T-cell (primary cell): ENCODE measurements around the gene PLK3. TPM values are rescaled to one million over a fixed set of nuclear protein-coding genes. Genes with fewer than 3 reads are reported as not detected.
A peak's percentile ranks its signal among the peaks of the same experiment; 100 is the strongest.
"Not testable (repeated sequence)": the region's sequence is repeated elsewhere in the genome, so short reads cannot be mapped to it uniquely, and the experiment has no call there.

ENCODE experiments used
- ATAC-seq, 4 experiments: fragments of 200-7000 bp in 3 of 4; fragments of 150-1000 bp in 1 of 4; cut with Tn5 transposase; replicated peaks in 1 of 4; 1 replicate in 3 of 4; 2 replicates in 1 of 4; pipeline ENCODE4 v1.10.0; 2021; ENCODE audit warnings: moderate library complexity in 3 of 4, mild to moderate bottlenecking in 2 of 4, moderate number of reproducible peaks in 1 of 4
- CTCF ChIA-PET, 2 donors: fragments of 300-600 bp; sonication (Branson Sonifier 250); formaldehyde crosslinking; loops; one replicate each; lab custom pipeline; 2022; ENCODE audit warnings: antibody characterized with exemption in 2 of 2; lab: Charles Lee
- POLR2A ChIA-PET, 2 donors: fragments of 300-600 bp; sonication (Branson Sonifier 250); formaldehyde crosslinking; loops; one replicate each; lab custom pipeline; 2022; ENCODE audit warnings: antibody characterized with exemption in 2 of 2; lab: Charles Lee
- DNase-seq, 35 experiments: peaks; one replicate each; pipeline versions ENCODE4 v3.0.0 to v3.0.0-alpha.2; 2013 to 2023
- H3K27ac ChIP-seq: one replicate; pipeline ENCODE4 v1.5.1; 2013; ENCODE audit warnings: low read length
- H3K27me3 ChIP-seq, 2 experiments: replicated peaks in 1 of 2; 1 replicate in 1 of 2; 2 replicates in 1 of 2; pipeline versions ENCODE4 v1.6.1 to v1.7.0; 2013; ENCODE audit warnings: low read length in 1 of 2, mixed read lengths in 1 of 2; ENCODE audit not compliant: control insufficient read depth in 2 of 2, insufficient read depth in 2 of 2; ENCODE audit errors: extremely low read depth in 1 of 2
- H3K36me3 ChIP-seq, 2 donors: 1 replicate in 1 of 2; 2 replicates in 1 of 2; pipeline versions ENCODE4 v1.6.1 to v1.7.0; 2013; ENCODE audit warnings: low read length in 1 of 2; ENCODE audit not compliant: control insufficient read depth in 2 of 2, insufficient read depth in 1 of 2; ENCODE audit errors: extremely low read depth in 1 of 2
- H3K4me1 ChIP-seq, 2 experiments: 1 replicate in 1 of 2; 2 replicates in 1 of 2; pipeline versions ENCODE4 v1.6.1 to v1.7.0; 2013; ENCODE audit warnings: low read length in 2 of 2, mixed read lengths in 1 of 2; ENCODE audit not compliant: insufficient read depth in 2 of 2, control insufficient read depth in 1 of 2; ENCODE audit errors: extremely low read depth in 1 of 2
- H3K4me3 ChIP-seq, 2 donors: 1 replicate in 1 of 2; 2 replicates in 1 of 2; pipeline versions ENCODE4 v1.5.1 to v1.7.0; 2013; ENCODE audit warnings: mild to moderate bottlenecking in 2 of 2, low read length in 1 of 2, moderate library complexity in 1 of 2; ENCODE audit not compliant: control insufficient read depth in 1 of 2; ENCODE audit errors: extremely low read depth in 1 of 2
- H3K9me3 ChIP-seq: 2 replicates; pipeline ENCODE4 v1.7.0; 2013
- H3K27ac Mint-ChIP-seq, 2 donors: one replicate each; pipeline ENCODE4 v1.8.0; 2020 to 2021; ENCODE audit warnings: mild to moderate bottlenecking in 2 of 2, mixed read lengths in 2 of 2
- H3K27me3 Mint-ChIP-seq, 2 donors: one replicate each; pipeline ENCODE4 v1.8.0; 2021 to 2022; ENCODE audit warnings: mixed read lengths in 2 of 2
- H3K36me3 Mint-ChIP-seq: one replicate; pipeline ENCODE4 v1.8.0; 2021; ENCODE audit warnings: mixed read lengths
- H3K4me1 Mint-ChIP-seq, 3 donors: one replicate each; pipeline ENCODE4 v1.8.0; 2020 to 2022; ENCODE audit warnings: mixed read lengths in 3 of 3, mild to moderate bottlenecking in 1 of 3
- H3K4me3 Mint-ChIP-seq, 3 donors: one replicate each; pipeline ENCODE4 v1.8.0; 2020 to 2022; ENCODE audit warnings: mild to moderate bottlenecking in 3 of 3, mixed read lengths in 3 of 3, moderate library complexity in 3 of 3
- H3K9me3 Mint-ChIP-seq, 3 donors: one replicate each; pipeline ENCODE4 v1.8.0; 2020 to 2022; ENCODE audit warnings: mixed read lengths in 3 of 3
- WGBS: methylation state at CpG from one replicate; pipeline ENCODE4 v1.1.5; 2013; ENCODE audit warnings: missing lambda C conversion rate; ENCODE audit not compliant: insufficient coverage; 5-methylcytosine and 5-hydroxymethylcytosine counted together
- total RNA-seq, 35 experiments: library from RNA in 6 of 35; stranded (reverse) in 6 of 35; fragments of 120-200 nt in 1 of 35; gene quantifications; one replicate each; pipeline versions ENCODE4 v1.2.1 to v1.2.4 and lab custom pipeline; 2013 to 2026

The PLK3 gene
- total RNA-seq, 5 donors from 2014 or later (not counting 1 experiment from before 2014, with no cell fraction given) = 124 to 453 (median 136) TPM

DNA sequence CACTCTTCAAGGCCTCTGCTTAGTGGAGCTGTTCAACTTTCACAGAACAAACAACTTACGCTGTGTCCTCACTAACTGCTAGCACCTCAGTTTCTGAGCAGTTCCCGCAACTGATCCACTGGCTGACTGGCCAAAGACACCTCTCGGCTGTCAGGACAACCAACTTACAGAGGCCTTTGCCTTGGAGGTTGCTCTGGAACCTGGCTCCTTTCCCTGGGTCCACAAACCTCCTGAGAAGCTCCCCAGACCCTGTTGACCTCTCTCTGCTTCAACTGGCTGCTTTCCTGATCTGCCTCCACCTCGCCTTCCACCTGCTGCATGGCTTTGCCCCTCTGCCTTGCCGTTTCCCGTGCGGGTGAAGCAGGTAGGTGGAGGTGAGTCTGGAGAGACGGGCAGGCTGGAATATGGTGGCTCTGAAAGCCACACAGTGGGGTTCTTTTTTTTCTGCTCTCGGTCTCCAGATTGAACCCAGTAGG lies 21.1 kb downstream of the PLK3 start:
- no peak for DNase-seq
- POLR2A ChIA-PET = interaction anchor here in 1 of 2 donors (0.5 to 1.2 kb wide), 3 partner anchors 21 to 99 kb away, joined by 4 to 5 read pairs (median 4); partner anchors contain the start of gene PLK3
- peaks cover 31 to 39% (median 34%) of the 10 kb centered on the region in 3 donors for H3K4me1 Mint-ChIP-seq

DNA sequence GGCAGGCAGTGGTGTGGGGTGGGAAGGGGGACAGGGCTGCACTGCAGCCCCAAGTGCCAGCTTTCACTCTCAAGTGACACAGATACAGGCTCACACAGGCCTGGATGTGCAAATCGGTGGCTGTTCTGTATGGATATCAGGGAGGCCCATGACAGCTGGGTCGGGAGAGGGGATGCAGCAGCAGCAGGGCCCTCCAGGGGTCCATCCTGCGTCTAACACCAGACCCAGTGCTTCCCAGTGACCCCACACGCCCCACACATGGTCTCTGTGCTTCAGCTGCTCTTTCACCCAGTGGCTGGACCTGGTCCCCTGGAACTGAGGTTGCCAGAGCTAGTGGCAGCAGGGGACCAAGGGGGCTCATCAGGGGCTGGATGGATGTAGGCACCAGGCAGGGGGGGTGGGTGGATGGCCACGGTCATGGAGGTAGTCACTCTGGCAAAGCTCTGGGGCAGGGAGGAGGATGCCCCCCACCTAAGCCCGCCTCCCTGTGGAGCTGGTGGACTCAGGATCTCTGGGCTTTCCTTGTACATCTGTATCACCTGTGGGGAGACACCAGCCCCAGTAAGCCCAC lies 22.0 kb downstream of the PLK3 start:
- Histone ChIP-seq H3K4me1 (peaks cover 10 to 27% of the 10 kb centered on the region in 2 experiments), H3K4me3 (no peak overlapping the region), H3K36me3 (no peaks in the 10 kb centered on the region), H3K27ac (no peak overlapping the region), H3K27me3 (peaks cover 0 to 6% of the 10 kb centered on the region in 2 experiments), H3K9me3 (no peaks in the 10 kb centered on the region)
- POLR2A ChIA-PET = interaction anchor here (0.5 to 1.1 kb wide), 2 partner anchors 22 to 285 kb away, joined by 4 read pairs; partner anchors contain the start of gene PLK3 (in 1 of the 2)
- no peaks in the 10 kb centered on the region for H3K36me3 Mint-ChIP-seq
- no peak for DNase-seq
- peak overlapping the region in 1 of 2 donors; percentile 100 for H3K27ac Mint-ChIP-seq
- WGBS = 83% methylated on average over 4 of the region's 6 CpGs
- H3K4me1 Mint-ChIP-seq = peaks cover 31 to 39% (median 34%) of the 10 kb centered on the region in 3 donors
- H3K27me3 Mint-ChIP-seq = no peaks in the 10 kb centered on the region
- no peaks in the 10 kb centered on the region for H3K9me3 Mint-ChIP-seq
- no peak overlapping the region for H3K4me3 Mint-ChIP-seq
- no peak for ATAC-seq
- CTCF ChIA-PET = no interaction called here

More for the DNA sequence above, 21.1 kb downstream of the PLK3 start:
- CTCF ChIA-PET = interaction anchor here (0.5 to 0.8 kb wide), 3 partner anchors 12 to 21 kb away, joined by 3 to 4 read pairs (median 3); partner anchors contain the start of gene PLK3 (in 1 of the 2)
- no peaks in the 10 kb centered on the region for H3K36me3 Mint-ChIP-seq
- Histone ChIP-seq H3K4me1 (peaks cover 10 to 27% of the 10 kb centered on the region in 2 experiments), H3K9me3 (no peaks in the 10 kb centered on the region), H3K36me3 (no peaks in the 10 kb centered on the region), H3K4me3 (no peak overlapping the region), H3K27me3 (no peaks in the 10 kb centered on the region), H3K27ac (no peak overlapping the region)
- no peaks in the 10 kb centered on the region for H3K9me3 Mint-ChIP-seq
- no peaks in the 10 kb centered on the region for H3K27me3 Mint-ChIP-seq
- ATAC-seq = no peak
- 89% methylated on average over 3 of the region's 9 CpGs for WGBS
- H3K27ac Mint-ChIP-seq = peak overlapping the region; percentile 100
- H3K4me3 Mint-ChIP-seq = peak overlapping the region; percentile 84 to 96 (median 95)

DNA sequence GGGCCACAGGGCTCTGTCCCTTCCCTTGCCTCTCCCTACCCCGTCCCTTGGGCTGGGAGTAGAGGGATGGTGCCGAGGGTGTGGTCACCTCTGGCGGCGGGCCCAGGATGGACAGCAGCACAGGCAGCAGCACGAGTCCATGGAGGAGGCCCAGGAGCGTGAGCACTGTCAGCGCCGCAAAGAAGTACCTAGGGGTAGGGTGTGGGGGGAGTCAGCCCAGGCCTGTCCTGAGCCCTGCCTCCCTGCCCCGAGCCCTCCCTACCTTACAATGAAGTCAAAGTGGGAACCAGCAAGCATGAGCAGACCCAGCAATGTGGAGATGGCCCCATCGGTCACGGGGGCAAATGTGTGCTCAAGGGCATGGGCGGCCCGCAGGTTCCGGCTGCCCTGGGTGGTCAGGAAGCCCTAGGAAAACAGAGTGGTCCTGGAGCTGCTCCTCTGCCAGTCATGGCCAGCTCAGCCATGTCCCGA lies 22.8 kb downstream of the PLK3 start:
- Mint-ChIP-seq H3K27me3 (no peaks in the 10 kb centered on the region), H3K4me1 (peaks cover 26 to 35% (median 29%) of the 10 kb centered on the region in 3 donors), H3K4me3 (no peak overlapping the region), H3K9me3 (no peaks in the 10 kb centered on the region), H3K27ac (no peak overlapping the region), H3K36me3 (no peaks in the 10 kb centered on the region)
- Histone ChIP-seq H3K27ac (no peak overlapping the region), H3K36me3 (no peaks in the 10 kb centered on the region), H3K9me3 (no peaks in the 10 kb centered on the region), H3K4me1 (peaks cover 10 to 27% of the 10 kb centered on the region in 2 experiments), H3K27me3 (peaks cover 0 to 12% of the 10 kb centered on the region in 2 experiments), H3K4me3 (no peak overlapping the region)
- WGBS = 93% methylated on average over 10 of the region's 15 CpGs
- CTCF ChIA-PET = no interaction called here
- POLR2A ChIA-PET = interaction anchor here in 1 of 2 donors (0.6 kb wide), 1 partner anchor 39 kb away, joined by 4 read pairs; no protein-coding TSS in a partner anchor
- DNase-seq (no peak), ATAC-seq (no peak)

DNA sequence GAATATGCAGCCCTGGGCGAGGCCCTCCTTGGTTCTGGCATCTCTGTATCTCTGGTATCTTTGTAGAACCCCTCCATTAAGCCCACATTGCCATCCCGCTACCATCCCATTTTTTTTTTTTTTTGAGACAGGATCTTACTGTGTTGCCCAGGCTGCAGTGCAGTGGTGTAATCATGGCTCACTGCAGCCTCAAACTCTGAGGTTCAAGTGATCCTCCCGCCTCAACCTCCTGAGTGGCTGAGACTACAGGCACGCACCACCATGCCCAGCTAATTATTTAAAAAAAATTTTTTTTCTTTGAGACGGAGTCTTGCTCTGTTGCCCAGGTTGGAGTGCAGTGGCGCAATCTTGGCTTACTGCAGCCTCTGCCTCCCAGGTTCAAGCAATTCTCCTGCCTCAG lies 24.2 kb downstream of the PLK3 start:
- H3K9me3 Mint-ChIP-seq, H3K36me3 ChIP-seq, H3K9me3 ChIP-seq, ATAC-seq, H3K27ac Mint-ChIP-seq, H3K36me3 Mint-ChIP-seq, H3K27ac ChIP-seq, H3K27me3 Mint-ChIP-seq, H3K4me3 Mint-ChIP-seq, POLR2A ChIA-PET, DNase-seq, CTCF ChIA-PET, H3K4me3 ChIP-seq: not testable (repeated sequence)
- peaks cover 0 to 12% of the 10 kb centered on the region in 2 experiments for H3K27me3 ChIP-seq
- H3K4me1 ChIP-seq = peaks cover 8 to 17% of the 10 kb centered on the region in 2 experiments
- 98% methylated on average over 5 of the region's 6 CpGs for WGBS
- H3K4me1 Mint-ChIP-seq = peaks cover 17 to 23% (median 22%) of the 10 kb centered on the region in 3 donors

DNA sequence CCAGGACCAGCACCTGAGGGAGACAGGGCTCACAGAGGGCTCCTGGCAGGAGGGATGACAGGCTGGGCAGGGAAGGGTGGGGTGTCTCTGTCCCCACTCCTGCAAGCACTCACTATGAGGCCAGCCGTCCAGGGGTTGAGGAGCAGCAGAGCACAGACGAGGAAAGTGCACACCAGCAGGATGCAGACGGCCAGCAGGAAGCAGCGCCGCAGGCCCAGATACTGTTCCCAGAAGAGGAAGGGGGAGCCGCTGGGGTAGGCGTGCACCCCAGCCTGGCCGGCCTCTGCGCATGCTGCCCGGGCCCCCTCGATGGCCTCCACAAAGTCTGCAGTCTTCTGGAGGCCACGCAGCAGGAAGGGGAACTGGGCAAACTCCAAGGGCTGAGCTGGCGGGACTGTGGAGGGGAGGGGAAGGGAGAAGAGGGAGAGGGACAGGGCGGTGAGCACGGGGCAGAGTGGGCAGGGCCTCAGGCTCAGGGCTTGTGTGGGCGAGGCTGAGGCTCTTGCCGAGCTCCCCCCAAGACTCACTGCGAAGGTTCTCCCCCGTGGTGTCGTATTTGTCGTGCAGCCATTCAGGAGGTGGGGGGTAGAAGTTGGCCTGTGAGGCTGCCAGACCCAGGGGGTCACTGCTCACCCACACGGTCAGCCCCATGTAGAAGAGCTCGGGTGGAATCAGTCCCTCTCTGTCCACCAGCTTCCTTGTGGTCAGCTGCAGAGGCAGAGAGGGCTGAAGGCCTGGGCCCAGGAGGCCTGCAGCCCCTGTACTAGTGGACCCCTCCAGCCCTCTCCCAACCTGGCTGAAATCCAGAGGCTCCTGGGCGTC lies 26.4 kb downstream of the PLK3 start:
- ATAC-seq (no peak), DNase-seq (no peak)
- no peaks in the 10 kb centered on the region for H3K9me3 Mint-ChIP-seq
- peaks cover 0 to 1% (median under 1%) of the 10 kb centered on the region in 3 donors for H3K4me1 Mint-ChIP-seq
- Histone ChIP-seq H3K27me3 (peaks cover 0 to 12% of the 10 kb centered on the region in 2 experiments), H3K36me3 (no peaks in the 10 kb centered on the region), H3K4me3 (no peak overlapping the region), H3K27ac (no peak overlapping the region), H3K4me1 (no peaks in the 10 kb centered on the region), H3K9me3 (no peaks in the 10 kb centered on the region)
- ChIA-PET POLR2A (no interaction called here), CTCF (no interaction called here)
- no peak overlapping the region for H3K27ac Mint-ChIP-seq
- no peak overlapping the region for H3K4me3 Mint-ChIP-seq
- WGBS = 64% methylated on average over 19 of the region's 24 CpGs
- no peaks in the 10 kb centered on the region for H3K27me3 Mint-ChIP-seq
- no peaks in the 10 kb centered on the region for H3K36me3 Mint-ChIP-seq
